B cell (primary cell): ENCODE data around the gene CAB39L. TPM values are rescaled to one million over a fixed set of nuclear protein-coding genes. Genes with fewer than 3 reads are reported as not detected.
A peak's percentile ranks its signal among the peaks of the same experiment; 100 is the strongest.

Experiments used
- ATAC-seq: fragments of 200-7000 bp; cut with Tn5 transposase; one replicate; pipeline ENCODE4 v1.10.0; 2021; ENCODE audit warnings: low read depth, mild to moderate bottlenecking, moderate number of reproducible peaks, moderate library complexity
- CTCF ChIA-PET: fragments of 350-600 bp; sonication (Branson Sonifier 250); formaldehyde crosslinking; loops from one replicate; lab custom pipeline; 2021; ENCODE audit warnings: antibody characterized with exemption, inconsistent platforms; lab: Charles Lee
- POLR2A ChIA-PET: fragments of 350-600 bp; sonication (Branson Sonifier 250); formaldehyde crosslinking; loops from one replicate; lab custom pipeline; 2021; ENCODE audit warnings: antibody characterized with exemption; lab: Charles Lee
- DNase-seq: peaks from one replicate; pipeline ENCODE4 v3.0.0; 2013
- H2AFZ ChIP-seq: 2 replicates; pipeline ENCODE4 v1.6.1; 2012; ENCODE audit warnings: mild to moderate bottlenecking, low read depth, low read length; ENCODE audit not compliant: insufficient read depth, poor library complexity, severe bottlenecking
- H3K27ac ChIP-seq, 2 donors: 1 replicate in 1 of 2; 2 replicates in 1 of 2; pipeline ENCODE4 v1.5.1; 2012 to 2013; ENCODE audit warnings: low read length in 2 of 2, mild to moderate bottlenecking in 2 of 2, moderate library complexity in 1 of 2
- H3K27me3 ChIP-seq, 4 experiments: fragments of 200-600 bp in 1 of 4; sonication (generic) in 1 of 4; replicated peaks in 1 of 4; 1 replicate in 2 of 4; 2 replicates in 2 of 4; pipeline versions ENCODE4 v1.6.1 to v1.7.0; 2013 to 2016; ENCODE audit warnings: low read length in 3 of 4, mild to moderate bottlenecking in 2 of 4, mixed read lengths in 1 of 4, moderate library complexity in 1 of 4; ENCODE audit not compliant: insufficient read depth in 4 of 4, control insufficient read depth in 3 of 4; ENCODE audit errors: control extremely low read depth in 1 of 4
- H3K36me3 ChIP-seq, 2 experiments: replicated peaks in 1 of 2; 1 replicate in 1 of 2; 2 replicates in 1 of 2; pipeline versions ENCODE4 v1.6.1 to v1.7.1; 2013; ENCODE audit warnings: low read length in 1 of 2; ENCODE audit not compliant: insufficient read depth in 2 of 2, control insufficient read depth in 1 of 2; ENCODE audit errors: control extremely low read depth in 1 of 2, extremely low read depth in 1 of 2
- H3K4me1 ChIP-seq, 2 donors: fragments of 200-600 bp in 1 of 2; sonication (generic) in 1 of 2; 1 replicate in 1 of 2; 2 replicates in 1 of 2; pipeline versions ENCODE4 v1.5.1 to v1.6.1; 2013 to 2017; ENCODE audit warnings: low read length in 2 of 2; ENCODE audit not compliant: control insufficient read depth in 2 of 2, insufficient read depth in 2 of 2
- H3K4me2 ChIP-seq: replicated peaks from 2 replicates; pipeline ENCODE3; 2012; ENCODE audit warnings: mild to moderate bottlenecking, low read depth, low read length; ENCODE audit not compliant: poor library complexity, severe bottlenecking
- H3K4me3 ChIP-seq, 5 experiments: fragments of 200-600 bp in 1 of 5; sonication (generic) in 1 of 5; 1 replicate in 3 of 5; 2 replicates in 2 of 5; pipeline versions ENCODE4 v1.5.1 to v1.7.0; 2011 to 2016; ENCODE audit warnings: low read length in 4 of 5, mild to moderate bottlenecking in 4 of 5, low read depth in 2 of 5, control low read depth in 1 of 5, moderate library complexity in 1 of 5; ENCODE audit not compliant: insufficient read depth in 1 of 5; ENCODE audit errors: control extremely low read depth in 1 of 5, extremely low read depth in 1 of 5
- H3K79me2 ChIP-seq: fragments of 200-600 bp; sonication (generic); one replicate; pipeline ENCODE4 v1.6.0; 2016; ENCODE audit warnings: low read length; ENCODE audit not compliant: control insufficient read depth, insufficient read depth
- H3K9ac ChIP-seq: fragments of 200-600 bp; sonication (generic); 2 replicates; pipeline ENCODE4 v1.6.1; 2017; ENCODE audit warnings: mild to moderate bottlenecking, low read length, moderate library complexity
- H3K9me3 ChIP-seq, 3 donors: one replicate each; pipeline versions ENCODE4 v1.6.1 to v1.7.1; 2013; ENCODE audit warnings: low read length in 2 of 3; ENCODE audit not compliant: control insufficient read depth in 2 of 3, insufficient read depth in 1 of 3; ENCODE audit errors: control extremely low read depth in 1 of 3
- H4K20me1 ChIP-seq: 2 replicates; pipeline ENCODE4 v1.6.0; 2012; ENCODE audit warnings: mild to moderate bottlenecking, low read length; ENCODE audit not compliant: insufficient read depth, control insufficient read depth, poor library complexity, severe bottlenecking
- H3K27ac Mint-ChIP-seq: one replicate; pipeline ENCODE4 v1.8.0; 2021; ENCODE audit warnings: mixed read lengths
- H3K27me3 Mint-ChIP-seq: one replicate; pipeline ENCODE4 v1.8.0; 2021; ENCODE audit warnings: mixed read lengths
- H3K4me1 Mint-ChIP-seq: one replicate; pipeline ENCODE4 v1.8.0; 2021; ENCODE audit warnings: mixed read lengths
- H3K4me3 Mint-ChIP-seq: one replicate; pipeline ENCODE4 v1.8.0; 2021; ENCODE audit warnings: mixed read lengths
- H3K9me3 Mint-ChIP-seq: one replicate; pipeline ENCODE4 v1.8.0; 2022; ENCODE audit warnings: mixed read lengths; ENCODE audit not compliant: insufficient read depth
- CTCF ChIP-seq: fragments of 200-600 bp; IDR thresholded peaks from one replicate; pipeline ENCODE4 v1.8.0; 2022; ENCODE audit warnings: antibody characterized with exemption, mild to moderate bottlenecking
- EZH2 ChIP-seq: IDR thresholded peaks from 2 replicates; pipeline ENCODE4 v1.6.1; 2012; ENCODE audit warnings: borderline replicate concordance, low read depth, mild to moderate bottlenecking, moderate library complexity, low read length; ENCODE audit not compliant: insufficient read depth, poor library complexity, severe bottlenecking
- WGBS: methylation state at CpG from one replicate; pipeline ENCODE4 v1.1.5; 2013; ENCODE audit warnings: missing lambda C conversion rate; ENCODE audit not compliant: insufficient coverage; 5-methylcytosine and 5-hydroxymethylcytosine counted together
- intact Hi-C: fragments of 100-400 bp; cut with micrococcal nuclease; formaldehyde crosslinking; loops from one replicate; pipeline ENCODE4 v1.10.0; 2022
- polyA plus RNA-seq: library from polyadenylated mRNA; depleted of rRNA; stranded (reverse); fragments of >200 nt; gene quantifications from 2 replicates; pipeline ENCODE4 v1.2.3, GENCODE V29; 2012
- total RNA-seq, 2 donors: library from RNA; stranded (reverse); fragments of 120-200 nt in 1 of 2; gene quantifications; 1 replicate in 1 of 2; 2 replicates in 1 of 2; pipeline versions ENCODE4 v1.2.3 to v1.2.4, GENCODE V29; 2013 to 2022

The CAB39L gene
- total and polyA plus RNA-seq, 2 donors (not counting 1 experiment from before 2014, with no cell fraction given), result 1.5 to 9.6 TPM

- Histone ChIP-seq H2AFZ (no peak overlapping the region), H3K4me3 (no peak overlapping the region), H3K27ac (no peak overlapping the region), H3K27me3 (no peaks in the 10 kb centered on the region), H3K79me2 (no peaks in the 10 kb centered on the region), H3K9ac (no peak overlapping the region), H3K36me3 (no peaks in the 10 kb centered on the region), H4K20me1 (no peaks in the 10 kb centered on the region), H3K9me3 (peaks cover 0 to 2% (median 2%) of the 10 kb centered on the region in 3 donors), H3K4me1 (no peaks in the 10 kb centered on the region), H3K4me2 (no peak overlapping the region)
- WGBS, result 80% methylated on average over 1 of the region's 2 CpGs
- Mint-ChIP-seq H3K27ac (no peak overlapping the region), H3K27me3 (no peaks in the 10 kb centered on the region), H3K9me3 (peaks cover 2% of the 10 kb centered on the region), H3K4me1 (no peaks in the 10 kb centered on the region), H3K4me3 (no peak overlapping the region)
- ATAC-seq (no peak), DNase-seq (no peak)
- ChIA-PET CTCF (no interaction called here), POLR2A (no interaction called here)
- no peak for TF ChIP-seq EZH2
- no peak for TF ChIP-seq CTCF
- intact Hi-C loops, result no loop called here
Measured at GRCh38 chr13:49386664-49387063, 57.2 kb downstream of the CAB39L start.

GRCh38 chr13:49376121-49376520 lies 67.7 kb downstream of the CAB39L start:
- no peaks in the 10 kb centered on the region for H4K20me1 ChIP-seq
- ChIA-PET POLR2A (no interaction called here), CTCF (interaction anchor here (1.5 kb wide), 1 partner anchor 70 kb away, joined by 3 read pairs; no protein-coding TSS in a partner anchor)

More at GRCh38 chr13:49376121-49376520, 67.7 kb downstream of the CAB39L start:
- intact Hi-C loops, result no loop called here
- Mint-ChIP-seq H3K4me1 (peaks cover 42% of the 10 kb centered on the region), H3K9me3 (no peaks in the 10 kb centered on the region), H3K4me3 (peak overlapping the region; percentile 24), H3K27me3 (no peaks in the 10 kb centered on the region), H3K27ac (peak overlapping the region; percentile 27)
- H3K27me3 ChIP-seq, result no peaks in the 10 kb centered on the region
- DNase-seq (no peak), ATAC-seq (no peak)
- H3K9me3 ChIP-seq, result no peaks in the 10 kb centered on the region
- no peak for TF ChIP-seq EZH2
- no peak for TF ChIP-seq CTCF
- H3K79me2 ChIP-seq, result no peaks in the 10 kb centered on the region
- H3K4me1 ChIP-seq, result peaks cover 26% of the 10 kb centered on the region in 2 donors
- no peak overlapping the region for H3K27ac ChIP-seq
- H3K36me3 ChIP-seq, result no peaks in the 10 kb centered on the region
- no peak overlapping the region for H3K9ac ChIP-seq
- 80% methylated on average over 1 of the region's 3 CpGs for WGBS
- no peak overlapping the region for H2AFZ ChIP-seq
- no peak overlapping the region for H3K4me2 ChIP-seq
- H3K4me3 ChIP-seq, result no peak overlapping the region
